ENCODE measurements around the gene TTC28. TPM values are rescaled to one million over a fixed set of nuclear protein-coding genes. Genes with fewer than 3 reads are reported as not detected.
"Not testable (repeated sequence)": the region's sequence is repeated elsewhere in the genome, so short reads cannot be mapped to it uniquely, and the experiment has no call there.

The TTC28 gene
- total RNA-seq, 1 donor from 2014 or later: 88.8 TPM

DNA sequence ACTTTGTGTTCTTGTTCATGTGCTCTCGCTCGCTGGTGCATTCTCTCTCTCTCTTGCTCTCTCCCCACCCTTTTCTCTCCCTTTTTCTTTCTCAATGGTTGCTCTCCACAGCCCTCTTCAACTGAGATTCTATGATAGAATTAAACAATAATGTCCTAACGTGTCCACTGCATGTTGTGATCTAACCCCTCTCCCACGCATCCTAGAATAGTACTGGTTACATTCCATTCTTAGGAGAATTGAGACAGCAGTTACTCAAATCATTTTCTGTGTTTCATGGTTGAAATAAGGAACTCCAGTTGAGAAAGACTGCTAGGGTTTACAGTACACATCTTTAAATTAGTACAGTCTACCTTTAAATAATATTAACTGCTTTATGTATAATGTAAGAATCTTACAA is 442.5 kb downstream of the TTC28 start:
- no peak for DNase-seq (ENCODE audit: low spot score)

DNA sequence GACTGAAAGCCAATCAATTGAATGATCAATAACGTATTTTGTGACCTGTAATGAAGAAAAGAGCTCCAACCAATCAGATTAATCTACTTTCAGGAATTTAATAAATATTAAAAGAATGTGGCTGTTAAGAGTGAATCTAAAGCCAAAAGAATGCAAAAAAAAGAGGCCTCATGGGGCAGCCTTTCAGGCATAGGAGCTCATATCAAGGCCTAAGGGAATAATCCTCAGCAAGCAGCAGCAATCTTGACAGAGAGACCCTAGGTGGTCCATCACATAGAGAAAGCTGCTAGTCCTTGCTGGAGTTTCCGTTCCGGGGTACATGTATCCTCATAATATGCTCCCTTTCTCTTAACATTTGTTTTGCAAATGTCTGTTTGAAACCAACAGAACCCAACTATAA is 447.4 kb downstream of the TTC28 start:
- no peak for DNase-seq (ENCODE audit: low spot score)

DNA sequence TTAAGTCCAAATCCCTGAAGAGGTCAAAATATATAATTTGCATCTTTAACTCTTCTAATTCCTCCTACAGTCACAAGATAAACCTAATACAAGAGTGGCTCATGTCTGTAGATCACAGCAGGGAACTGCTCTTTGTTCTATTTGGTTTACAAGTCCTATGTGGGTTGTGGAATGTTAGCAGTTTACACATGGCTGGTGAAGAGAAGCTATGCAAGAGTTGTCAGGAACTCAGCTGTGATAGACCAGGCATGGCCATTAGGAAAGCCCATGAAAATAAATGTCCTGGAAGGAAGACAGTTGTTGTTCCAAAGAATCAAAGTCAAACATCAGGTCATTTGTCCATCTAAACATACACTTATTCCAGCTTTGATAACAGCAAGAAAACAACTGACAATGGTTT is 448.2 kb downstream of the TTC28 start:
- DNase-seq (ENCODE audit: low spot score): peak; percentile 35

DNA sequence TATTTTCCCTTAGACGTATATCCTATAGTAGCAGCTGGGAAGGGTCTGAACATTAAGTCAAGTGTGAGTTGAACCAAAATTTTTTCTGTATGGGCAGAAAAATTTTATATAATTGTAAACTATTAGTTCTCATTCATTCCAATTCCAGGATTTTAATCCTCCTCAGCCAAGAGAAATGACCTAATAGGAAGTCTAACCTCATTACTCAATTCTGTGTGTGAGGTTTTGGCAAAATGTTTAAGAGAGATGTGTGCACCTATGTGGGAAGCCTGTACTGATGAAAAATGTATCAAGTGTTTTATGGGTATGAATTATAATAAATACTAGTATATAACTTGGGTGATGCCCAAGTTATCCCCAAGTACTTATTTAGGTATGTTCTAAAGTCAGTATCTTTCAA is 449.0 kb downstream of the TTC28 start:
- no peak for DNase-seq (ENCODE audit: low spot score)

DNA sequence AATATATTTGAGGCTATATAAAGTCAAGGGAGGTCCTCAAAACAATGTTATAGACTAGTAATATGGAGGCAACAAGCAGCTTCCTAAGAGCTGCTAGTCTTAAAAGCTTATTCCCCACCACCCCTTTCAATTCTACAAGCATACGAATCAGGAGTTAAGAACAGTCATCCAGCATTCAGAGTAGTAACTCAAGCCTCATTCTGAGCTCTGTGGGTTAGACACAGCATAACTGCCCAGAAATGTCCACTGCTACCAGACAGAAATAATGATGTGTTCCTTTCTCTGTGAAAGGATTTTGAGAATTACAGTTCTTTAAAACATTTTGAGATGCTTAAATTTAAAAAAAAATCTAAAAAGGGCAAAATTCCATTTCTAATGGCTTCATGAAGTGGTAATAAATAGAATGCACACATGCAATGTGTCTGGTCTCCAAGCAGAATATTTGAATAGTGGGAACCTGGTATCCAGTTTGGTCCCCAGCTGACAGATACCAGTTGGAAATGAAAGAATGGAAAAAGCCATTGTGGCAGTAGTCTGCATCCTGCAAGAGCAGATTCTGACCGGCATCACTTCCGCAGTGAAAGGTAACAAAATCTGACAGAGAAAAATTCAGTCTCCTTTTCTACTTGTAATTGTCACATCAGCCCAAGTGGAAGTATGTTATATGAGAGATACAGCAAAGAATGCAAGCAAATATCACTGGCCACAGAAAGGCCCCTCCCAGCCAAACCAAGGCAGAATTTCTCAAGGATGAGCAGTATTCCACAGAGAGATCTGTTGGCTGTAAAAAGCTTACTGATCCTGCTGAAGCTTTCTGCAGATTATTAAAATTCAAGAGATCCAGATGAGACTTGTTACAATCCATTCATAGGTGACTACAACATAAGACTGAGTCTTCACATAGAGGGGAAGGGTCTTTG is 449.8 kb downstream of the TTC28 start:
- peak; percentile 57 for DNase-seq (ENCODE audit: low spot score)

DNA sequence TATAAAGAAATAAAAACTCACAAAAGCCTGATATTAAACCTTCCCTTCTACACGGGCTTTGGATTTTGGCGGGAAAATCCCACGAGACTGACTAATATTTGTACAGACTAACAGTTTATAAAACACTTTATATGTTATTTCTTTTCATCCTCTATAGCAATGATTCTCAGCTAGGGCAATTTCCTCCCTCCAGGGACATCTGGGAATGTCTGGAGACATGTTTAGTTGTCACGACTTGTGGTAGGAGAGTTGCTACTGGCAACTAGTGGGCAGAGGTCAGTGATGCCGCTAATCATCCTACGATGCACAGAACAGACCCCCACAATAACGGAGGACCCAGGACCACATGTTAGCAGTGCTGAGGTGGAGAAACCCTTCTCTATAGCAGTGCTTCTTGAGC is 455.8 kb downstream of the TTC28 start:
- no peak for DNase-seq (ENCODE audit: low spot score)

DNA sequence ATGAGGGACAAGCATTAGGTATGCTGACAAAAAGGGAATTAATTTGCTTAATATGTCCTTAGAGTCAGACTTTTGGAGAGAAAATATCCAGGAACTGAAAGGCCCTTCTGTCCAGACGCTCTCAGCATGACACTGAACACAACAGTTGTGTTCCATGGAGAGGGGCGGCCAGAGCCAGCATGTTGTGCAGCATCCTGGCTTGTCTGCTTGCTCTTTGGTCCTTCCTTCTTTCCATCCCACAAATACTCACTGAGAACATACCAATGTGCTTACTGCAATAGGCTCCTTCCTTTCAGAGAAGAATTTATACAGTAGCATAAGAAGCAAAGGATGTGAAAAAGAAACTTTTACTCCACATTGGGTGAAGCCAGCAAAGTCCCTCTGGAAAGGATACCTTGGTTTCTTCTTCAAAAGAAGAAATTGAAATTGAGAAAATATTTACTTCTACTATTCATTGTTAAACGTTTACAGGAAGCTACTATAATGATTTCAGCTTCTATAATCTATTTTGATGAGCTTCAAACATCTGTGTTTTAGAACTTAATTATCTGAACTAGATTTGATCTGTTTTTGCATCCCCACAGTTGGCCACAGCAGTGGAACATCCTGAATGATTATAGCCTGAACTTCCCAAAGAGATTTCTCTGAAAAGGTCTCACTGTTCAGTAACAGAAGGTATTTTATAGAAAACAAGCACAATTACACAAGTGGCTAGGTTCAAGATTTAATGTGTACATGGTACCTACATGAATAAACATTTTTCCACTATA is 456.5 kb downstream of the TTC28 start:
- DNase-seq (ENCODE audit: low spot score): no peak

DNA sequence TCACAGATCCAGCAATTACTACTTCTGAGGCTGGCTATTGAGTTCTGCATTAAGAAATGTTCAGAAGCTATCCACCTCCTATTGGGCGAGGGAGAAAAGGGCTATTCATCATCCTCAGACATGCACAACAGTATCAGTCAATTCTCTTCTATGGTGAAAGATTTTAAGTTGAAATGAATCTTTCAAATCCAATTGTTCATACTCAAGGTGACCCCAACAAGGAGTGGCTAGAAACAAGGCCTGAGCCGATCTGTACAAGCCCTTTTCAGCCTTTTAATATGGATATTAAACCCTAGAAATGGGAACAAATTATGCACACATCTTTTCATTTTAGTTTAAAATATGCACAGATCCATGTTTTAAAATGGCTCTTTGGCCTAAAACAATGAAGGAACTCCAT is 457.1 kb downstream of the TTC28 start:
- no peak for DNase-seq (ENCODE audit: low spot score)

DNA sequence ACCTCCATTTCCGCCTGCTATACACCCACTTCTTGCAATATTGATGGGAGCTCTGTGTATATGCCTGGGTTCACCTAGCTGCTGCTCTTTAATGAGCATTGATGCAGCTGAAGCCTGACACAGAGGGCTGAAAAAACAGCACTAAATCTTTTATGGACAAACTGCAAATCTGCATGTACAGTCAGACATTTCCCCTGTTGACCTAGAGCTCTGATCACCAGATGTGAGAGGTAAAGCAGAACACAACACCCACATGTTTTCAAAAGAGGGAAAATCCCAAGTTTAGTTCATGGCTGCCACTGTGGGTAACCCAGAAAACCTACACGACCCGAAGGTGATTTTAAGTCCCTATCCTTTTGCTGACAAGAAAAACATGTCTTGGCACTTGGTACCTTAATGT is 457.6 kb downstream of the TTC28 start:
- no peak for DNase-seq (ENCODE audit: low spot score)

DNA sequence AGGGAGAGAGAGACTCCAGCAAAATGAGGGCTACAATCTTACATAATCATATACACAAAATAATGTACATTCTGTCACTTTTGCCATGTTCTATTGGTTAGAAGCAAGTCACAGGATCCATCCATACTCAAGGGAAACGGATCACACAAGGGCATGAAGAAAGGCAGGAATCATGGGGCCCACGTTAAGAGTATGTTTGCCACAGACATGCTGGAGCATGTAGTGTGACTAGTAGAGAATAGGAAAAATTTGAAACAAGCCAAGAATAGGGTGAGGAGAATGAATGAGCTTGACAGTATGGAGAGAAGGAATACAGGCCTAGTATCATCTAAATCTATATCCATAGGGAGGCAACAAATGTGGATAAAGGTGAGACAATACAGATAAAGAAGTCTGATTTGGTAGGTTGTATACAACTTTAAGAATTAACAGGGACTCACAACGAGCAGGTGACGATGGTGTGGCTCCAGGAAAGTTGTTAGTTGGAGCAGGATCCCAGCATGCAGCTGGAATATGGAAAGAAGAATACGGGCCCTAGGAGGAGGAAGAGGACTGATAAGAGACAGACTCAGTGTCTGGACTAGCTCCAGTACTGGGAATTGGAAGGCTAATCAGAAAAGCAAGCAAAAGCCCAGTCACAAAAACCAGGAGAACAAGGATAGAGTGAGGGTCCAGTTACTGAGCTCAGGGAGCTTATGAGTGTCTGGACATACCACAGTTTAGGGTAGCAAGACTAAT is 458.8 kb downstream of the TTC28 start:
- DNase-seq (ENCODE audit: low spot score): no peak

DNA sequence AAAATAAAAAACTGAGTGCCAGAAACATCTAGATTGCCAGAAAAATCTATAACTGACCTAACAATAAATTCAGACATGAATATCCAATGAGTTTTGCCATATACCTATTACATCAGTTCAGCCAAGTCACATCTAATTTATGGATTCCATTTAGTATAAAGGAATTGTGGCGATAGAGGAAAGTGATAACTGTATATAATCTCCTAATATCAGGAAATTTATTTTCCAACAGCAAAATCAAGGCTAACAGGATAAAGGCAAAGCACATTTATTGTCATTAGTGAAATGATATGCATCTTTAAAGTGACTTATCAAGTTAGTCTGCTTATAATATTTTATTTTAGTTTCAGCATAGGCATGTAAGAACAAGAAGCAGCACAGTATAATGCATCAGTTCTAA is 462.4 kb downstream of the TTC28 start:
- no peak for DNase-seq (ENCODE audit: low spot score)

DNA sequence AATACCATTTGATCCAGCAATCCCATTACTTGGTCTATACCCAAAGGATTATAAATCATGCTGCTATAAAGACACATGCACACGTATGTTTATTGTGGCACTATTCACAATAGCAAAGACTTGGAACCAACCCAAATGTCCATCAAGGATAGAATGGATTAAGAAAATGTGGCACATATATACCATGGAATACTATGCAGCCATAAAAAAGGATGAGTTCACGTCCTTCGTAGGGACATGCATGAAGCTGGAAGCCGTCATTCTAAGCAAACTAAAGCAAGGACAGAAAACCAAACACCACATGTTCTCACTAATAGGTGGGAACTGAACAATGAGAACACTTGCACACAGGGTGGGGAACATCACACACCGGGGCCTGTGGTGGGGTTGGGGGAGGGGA is 464.9 kb downstream of the TTC28 start:
- not testable (repeated sequence) for DNase-seq (ENCODE audit: low spot score)

DNA sequence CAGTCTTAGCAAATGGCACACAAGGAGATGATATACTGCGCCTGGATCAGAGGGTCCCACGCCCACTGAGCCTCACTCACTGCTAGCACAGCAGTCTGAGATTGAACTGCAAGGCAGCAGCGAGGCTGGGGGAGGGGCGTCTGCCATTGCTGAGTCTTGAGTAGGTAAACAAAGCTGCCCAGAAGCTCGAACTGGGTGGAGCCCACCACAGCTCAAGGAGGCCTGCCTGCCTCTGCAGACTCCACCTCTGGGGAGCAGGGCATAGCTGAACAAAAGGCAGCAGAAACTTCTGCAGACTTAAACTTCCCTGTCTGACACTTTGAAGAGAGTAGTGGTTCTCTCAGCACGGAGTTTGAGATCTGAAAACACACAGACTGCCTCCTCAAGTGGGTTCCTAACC is 470.2 kb downstream of the TTC28 start:
- not testable (repeated sequence) for DNase-seq (ENCODE audit: low spot score)

DNA sequence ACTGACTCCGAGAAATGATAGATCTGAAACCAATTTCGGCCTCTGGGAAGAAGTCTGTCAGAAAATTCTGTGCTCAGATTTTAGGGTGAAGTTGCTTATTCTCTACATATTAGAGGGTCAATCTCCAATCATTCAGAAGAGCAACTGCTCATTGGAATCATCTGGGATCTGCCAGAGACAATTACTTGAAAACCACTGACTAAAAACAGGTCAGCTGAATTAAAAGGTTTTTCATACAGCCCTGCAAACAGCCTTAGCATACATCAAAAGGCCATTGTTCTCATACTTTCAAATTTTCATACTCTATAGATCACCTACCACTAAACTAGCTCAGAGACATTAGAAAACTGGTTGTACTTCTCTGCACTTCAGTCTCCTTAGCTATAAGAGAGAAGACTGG is 470.9 kb downstream of the TTC28 start:
- no peak for DNase-seq (ENCODE audit: low spot score)

DNA sequence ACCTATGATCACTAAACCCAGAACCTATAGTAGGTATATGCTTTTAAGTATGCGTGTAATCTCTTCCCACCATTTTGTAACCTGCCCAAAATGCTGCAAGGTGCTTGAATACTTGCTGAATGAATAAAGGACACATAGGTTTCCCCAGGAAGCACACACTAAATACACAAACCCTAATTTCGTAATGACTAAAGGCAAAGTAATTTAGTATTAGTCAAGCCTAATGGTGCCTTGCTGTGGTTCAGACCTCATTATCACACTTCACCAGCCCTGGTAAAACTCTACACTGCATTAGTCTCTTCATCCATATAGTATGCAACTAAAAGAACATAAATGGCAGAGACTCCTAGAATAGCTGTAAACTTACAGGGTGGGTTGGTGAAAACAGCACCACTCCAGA is 471.6 kb downstream of the TTC28 start:
- DNase-seq (ENCODE audit: low spot score): no peak

DNA sequence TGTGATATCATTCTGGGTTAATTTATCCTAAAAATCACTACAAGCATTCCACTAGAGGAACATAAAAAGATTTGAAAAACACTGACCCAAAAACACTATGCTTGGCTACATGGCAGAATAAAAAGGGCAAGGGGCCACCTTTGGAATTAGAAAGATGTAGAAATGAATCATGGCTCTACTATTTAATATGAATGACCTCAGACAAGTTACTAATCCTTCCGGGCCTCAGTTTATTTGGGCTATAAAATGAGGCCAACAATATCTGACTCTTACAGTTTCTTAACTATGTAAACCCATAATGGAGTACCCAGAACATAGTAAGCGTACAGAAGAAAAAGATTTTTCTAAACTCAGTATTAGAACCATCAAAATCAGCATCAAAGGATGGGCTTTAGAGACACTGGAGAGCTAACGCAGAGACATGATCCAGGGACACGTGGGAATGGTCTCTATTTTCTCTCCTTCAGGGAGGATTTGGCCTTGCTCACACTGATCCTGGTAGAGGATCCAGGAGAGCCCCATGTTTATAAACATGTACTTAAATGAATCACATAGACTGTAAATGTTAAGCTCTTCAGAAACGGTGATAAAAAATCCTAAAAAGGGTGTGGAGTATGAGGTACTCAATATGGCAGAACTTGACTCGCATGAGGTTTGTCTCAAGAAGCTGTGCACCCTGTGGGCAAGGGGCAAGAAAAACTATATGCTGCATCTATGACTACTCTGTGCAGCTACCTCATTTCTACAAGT is 472.2 kb downstream of the TTC28 start:
- no peak for DNase-seq (ENCODE audit: low spot score)

DNA sequence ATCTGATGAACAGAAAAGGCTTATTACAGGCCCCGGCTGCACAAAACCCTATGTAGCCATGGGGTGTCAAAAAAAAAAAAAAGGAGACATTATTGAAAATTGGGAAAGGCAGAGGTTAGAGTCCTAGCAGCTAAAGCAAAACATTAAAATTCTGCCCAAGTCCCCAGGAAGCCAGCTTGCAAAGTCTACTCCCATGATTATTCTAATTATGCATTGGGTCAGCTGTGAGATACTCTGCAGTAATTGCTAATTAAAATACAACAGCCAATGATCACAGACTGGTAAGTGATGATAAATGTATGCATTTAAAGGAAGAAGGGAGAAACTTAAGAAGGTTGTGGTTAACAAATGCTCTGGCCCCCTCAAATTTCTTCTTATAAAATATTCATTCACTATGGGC is 473.7 kb downstream of the TTC28 start:
- DNase-seq (ENCODE audit: low spot score): no peak

DNA sequence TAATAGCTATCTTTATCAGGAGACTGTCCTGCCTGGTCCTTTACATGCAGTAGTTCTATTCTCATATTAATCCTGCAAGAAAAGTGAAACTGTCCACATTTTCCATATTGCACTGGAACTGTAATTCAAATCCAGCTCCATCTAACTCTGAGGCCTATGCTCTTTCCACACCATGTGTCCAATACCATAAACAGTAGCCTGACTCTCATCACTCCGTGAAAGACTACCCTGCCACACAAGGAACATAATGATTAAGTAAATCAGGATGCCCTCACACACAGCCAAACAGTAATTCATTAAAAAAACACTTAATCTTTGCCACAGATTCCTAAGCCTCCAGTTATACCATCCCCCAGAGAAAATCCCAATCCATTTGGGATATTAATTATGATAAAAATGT is 475.3 kb downstream of the TTC28 start:
- DNase-seq (ENCODE audit: low spot score): no peak

DNA sequence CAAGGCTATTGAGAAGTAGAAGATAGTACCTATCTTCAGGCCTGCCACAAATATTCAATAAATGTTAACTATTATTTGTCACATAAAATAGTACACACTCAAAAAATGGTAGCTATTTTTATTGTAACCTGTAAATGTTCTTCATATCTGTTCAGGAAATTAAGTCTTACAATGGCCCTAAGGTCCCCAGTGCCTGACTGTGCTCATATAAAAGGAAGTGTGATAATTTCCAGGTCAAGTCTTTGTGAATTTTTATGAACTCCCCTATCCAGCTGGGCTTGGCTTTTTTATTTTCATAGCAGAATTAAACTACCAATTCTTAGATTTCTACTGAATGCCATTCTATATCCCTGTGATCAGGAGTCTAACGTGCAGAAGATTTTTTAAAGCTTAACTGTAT is 476.4 kb downstream of the TTC28 start:
- no peak for DNase-seq (ENCODE audit: low spot score)

DNA sequence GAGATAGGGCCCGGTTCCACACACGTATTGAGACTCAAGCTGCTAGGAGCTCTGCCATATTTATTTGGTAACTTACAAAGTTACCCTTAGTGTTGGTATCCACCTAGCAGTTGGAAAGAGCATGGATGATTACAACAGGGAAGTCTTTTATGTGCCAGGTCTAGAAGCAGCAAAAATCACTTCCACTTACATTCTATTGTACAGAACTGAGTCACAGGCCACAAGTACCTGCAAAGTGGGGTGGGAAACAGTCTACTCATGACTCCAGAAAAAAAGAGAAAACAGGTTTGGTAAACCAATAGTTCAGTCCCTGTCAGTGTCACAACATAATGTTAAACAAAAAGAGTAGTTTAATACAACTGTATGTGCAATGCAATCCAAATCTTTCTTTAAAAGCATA is 480.9 kb downstream of the TTC28 start:
- DNase-seq (ENCODE audit: low spot score): no peak

DNA sequence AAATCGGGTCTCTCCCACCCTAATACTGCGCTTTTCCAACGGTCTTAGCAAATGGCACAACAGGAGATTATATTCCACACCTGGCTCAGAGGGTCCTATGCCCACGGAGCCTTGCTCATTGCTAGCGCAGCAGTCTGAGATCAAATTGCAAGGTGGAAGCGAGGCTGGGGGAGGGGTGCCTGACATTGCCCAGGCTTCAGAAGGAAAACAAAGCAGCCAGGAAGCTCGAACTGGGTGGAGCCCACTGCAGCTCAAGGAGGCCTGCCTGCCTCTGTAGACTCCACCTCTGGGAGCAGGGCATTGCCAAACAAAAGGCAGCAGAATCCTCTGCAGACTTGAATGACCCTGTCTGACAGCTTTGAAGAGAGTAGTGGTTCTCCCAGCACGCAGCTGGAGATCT is 488.1 kb downstream of the TTC28 start:
- not testable (repeated sequence) for DNase-seq (ENCODE audit: low spot score)

Measured in umbilical cord (tissue), 2 donors.